Measurements from ENCODE around the gene BCL3.
"Not testable (repeated sequence)": the region's sequence is repeated elsewhere in the genome, so short reads cannot be mapped to it uniquely, and the experiment has no call there.

Gene BCL3

DNA sequence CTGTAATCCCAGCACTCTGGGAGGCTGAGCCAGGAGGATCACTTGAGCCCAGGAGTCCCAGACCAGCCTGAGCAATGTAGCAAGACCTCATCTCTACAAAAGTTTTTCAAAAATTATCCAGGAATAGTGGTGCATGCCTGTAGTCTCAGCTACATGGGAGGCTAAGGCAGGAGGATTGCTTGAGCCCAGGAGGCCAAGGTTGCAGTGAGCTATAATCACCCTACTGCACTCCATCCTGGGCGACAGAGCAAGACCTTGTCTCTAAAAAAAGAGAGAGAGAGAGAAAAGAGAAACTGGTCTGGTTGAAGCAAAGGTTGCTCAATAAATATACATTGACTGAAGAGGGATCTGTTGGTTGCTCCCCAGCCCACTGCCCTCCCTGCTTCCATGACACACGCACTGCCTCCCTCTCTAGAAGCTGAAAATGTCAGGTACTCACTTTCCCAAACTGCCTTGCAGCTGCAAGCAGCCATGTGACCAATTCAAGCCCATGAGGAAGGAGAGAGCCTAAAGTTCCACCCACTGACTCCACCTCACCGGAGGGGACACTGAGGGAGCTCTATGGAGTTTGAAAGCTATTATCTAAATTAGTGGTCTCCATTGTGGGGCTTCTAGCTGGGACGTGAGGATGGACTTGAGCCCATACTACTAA, 35.5 kb upstream of the BCL3 start:
- H3K4me3 ChIP-seq (ENCODE audit: low read length) = no peak overlapping the region
- TF ChIP-seq, protein P1, sequence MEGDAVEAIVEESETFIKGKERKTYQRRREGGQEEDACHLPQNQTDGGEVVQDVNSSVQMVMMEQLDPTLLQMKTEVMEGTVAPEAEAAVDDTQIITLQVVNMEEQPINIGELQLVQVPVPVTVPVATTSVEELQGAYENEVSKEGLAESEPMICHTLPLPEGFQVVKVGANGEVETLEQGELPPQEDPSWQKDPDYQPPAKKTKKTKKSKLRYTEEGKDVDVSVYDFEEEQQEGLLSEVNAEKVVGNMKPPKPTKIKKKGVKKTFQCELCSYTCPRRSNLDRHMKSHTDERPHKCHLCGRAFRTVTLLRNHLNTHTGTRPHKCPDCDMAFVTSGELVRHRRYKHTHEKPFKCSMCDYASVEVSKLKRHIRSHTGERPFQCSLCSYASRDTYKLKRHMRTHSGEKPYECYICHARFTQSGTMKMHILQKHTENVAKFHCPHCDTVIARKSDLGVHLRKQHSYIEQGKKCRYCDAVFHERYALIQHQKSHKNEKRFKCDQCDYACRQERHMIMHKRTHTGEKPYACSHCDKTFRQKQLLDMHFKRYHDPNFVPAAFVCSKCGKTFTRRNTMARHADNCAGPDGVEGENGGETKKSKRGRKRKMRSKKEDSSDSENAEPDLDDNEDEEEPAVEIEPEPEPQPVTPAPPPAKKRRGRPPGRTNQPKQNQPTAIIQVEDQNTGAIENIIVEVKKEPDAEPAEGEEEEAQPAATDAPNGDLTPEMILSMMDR (IDR thresholded peaks at IDR 0.05; ENCODE audit: insufficient read depth, low read depth, low read length, missing control alignments) = no peak
- DNase-seq (ENCODE audit: low read depth) = no peak

GRCh38 chr19:44714597-44715169, 33.8 kb upstream of the BCL3 start:
- H3K4me3 ChIP-seq (ENCODE audit: low read length) = no peak overlapping the region
- DNase-seq (ENCODE audit: low read depth) = no peak
- TF ChIP-seq, protein P1 (IDR thresholded peaks at IDR 0.05; ENCODE audit: insufficient read depth, low read depth, low read length, missing control alignments) = no peak

- TF ChIP-seq, protein P1 (IDR thresholded peaks at IDR 0.05; ENCODE audit: insufficient read depth, low read depth, low read length, missing control alignments) = no peak
- no peak overlapping the region for H3K4me3 ChIP-seq (ENCODE audit: low read length)
- no peak for DNase-seq (ENCODE audit: low read depth)
These were observed 30.9 kb upstream of the BCL3 start for GRCh38 chr19:44717603-44718002.

GRCh38 chr19:44718441-44719261, 29.9 kb upstream of the BCL3 start:
- TF ChIP-seq, protein P1 (IDR thresholded peaks at IDR 0.05; ENCODE audit: insufficient read depth, low read depth, low read length, missing control alignments) = no peak
- no peak for DNase-seq (ENCODE audit: low read depth)
- H3K4me3 ChIP-seq (ENCODE audit: low read length) = no peak overlapping the region

- DNase-seq (ENCODE audit: low read depth) = no peak
- H3K4me3 ChIP-seq (ENCODE audit: low read length) = no peak overlapping the region
- TF ChIP-seq, protein P1 (IDR thresholded peaks at IDR 0.05; ENCODE audit: insufficient read depth, low read depth, low read length, missing control alignments) = no peak
These were observed 29.2 kb upstream of the BCL3 start for GRCh38 chr19:44719262-44719701.

DNA sequence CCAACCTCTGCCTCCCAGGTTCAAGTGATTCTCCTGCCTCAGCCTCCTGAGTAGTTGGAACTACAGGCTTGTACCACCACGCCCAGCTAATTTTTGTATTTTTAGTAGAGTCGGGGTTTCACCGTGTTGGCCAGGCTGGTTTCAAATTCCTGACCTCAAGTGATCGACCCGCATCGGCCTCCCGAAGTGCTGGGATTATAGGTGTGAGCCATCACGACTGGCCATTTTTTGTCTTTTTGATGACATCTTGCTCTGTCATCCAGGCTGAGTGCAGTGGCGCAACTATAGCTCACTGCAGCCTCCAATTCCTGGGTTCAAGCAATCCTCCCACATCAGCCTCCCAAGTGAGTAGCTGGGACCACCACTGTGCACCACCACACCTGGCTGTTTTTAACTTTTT, 28.1 kb upstream of the BCL3 start:
- not testable (repeated sequence) for DNase-seq (ENCODE audit: low read depth); H3K4me3 ChIP-seq (ENCODE audit: low read length)

GRCh38 chr19:44720945-44721344, 27.6 kb upstream of the BCL3 start:
- H3K4me3 ChIP-seq (ENCODE audit: low read length) = no peak overlapping the region
- DNase-seq (ENCODE audit: low read depth) = no peak
- TF ChIP-seq, protein P1 (IDR thresholded peaks at IDR 0.05; ENCODE audit: insufficient read depth, low read depth, low read length, missing control alignments) = no peak

GRCh38 chr19:44721369-44721768, 27.1 kb upstream of the BCL3 start:
- not testable (repeated sequence) for DNase-seq (ENCODE audit: low read depth); H3K4me3 ChIP-seq (ENCODE audit: low read length)

All from epithelial cell of esophagus (primary cell).